GM04504 (cell line): Measurements from ENCODE around the gene PLCH1.

Experiments
- DNase-seq: peaks from one replicate; pipeline ENCODE4 v3.0.0-alpha.2; 2012; ENCODE audit warnings: low read depth

Gene PLCH1

GRCh38 chr3:155334914-155335723 is 409.8 kb downstream of the PLCH1 start:
- DNase-seq: no peak

- no peak for DNase-seq
These were observed 410.5 kb downstream of the PLCH1 start for GRCh38 chr3:155334215-155334913.

GRCh38 chr3:155332716-155333115 is 412.2 kb downstream of the PLCH1 start:
- DNase-seq: no peak

GRCh38 chr3:155331078-155331477 is 413.8 kb downstream of the PLCH1 start:
- no peak for DNase-seq

GRCh38 chr3:155330370-155330769 is 414.5 kb downstream of the PLCH1 start:
- DNase-seq: no peak

GRCh38 chr3:155329513-155330048 is 415.3 kb downstream of the PLCH1 start:
- no peak for DNase-seq

- DNase-seq: no peak
These were observed 417.0 kb downstream of the PLCH1 start for GRCh38 chr3:155327871-155328270.

GRCh38 chr3:155327430-155327829 is 417.4 kb downstream of the PLCH1 start:
- no peak for DNase-seq

GRCh38 chr3:155326901-155327300 is 418.0 kb downstream of the PLCH1 start:
- DNase-seq: no peak

- no peak for DNase-seq
These were observed 418.6 kb downstream of the PLCH1 start for GRCh38 chr3:155326244-155326643.
